K562 (cell line): ENCODE data around the gene SPON1. TPM values are rescaled to one million over a fixed set of nuclear protein-coding genes. Genes with fewer than 3 reads are reported as not detected.

Experiments used
- ATAC-seq: fragments of 200-7000 bp; cut with Tn5 transposase; 3 replicates; pipeline ENCODE4 v1.9.1; 2020; ENCODE audit warnings: moderate library complexity
- BruUV-seq: library from RNA; stranded (reverse); fragments of 400-500 nt; replicated peaks from 2 replicates; lab custom pipeline; 2021; lab: Mats Ljungman, UMichigan
- CTCF ChIA-PET: fragments of 300-600 bp; formaldehyde crosslinking; extraction: SDS; loops from one replicate; lab custom pipeline; 2021; ENCODE audit warnings: low intra/inter-chr PET ratio; lab: Yijun Ruan, JAX
- POLR2A ChIA-PET: fragments of 300-600, 350-650 bp; sonication (Branson Sonifier 250); formaldehyde crosslinking; extraction: SDS; loops from one replicate; lab custom pipeline; 2021; ENCODE audit warnings: antibody characterized with exemption, inconsistent platforms; lab: Yijun Ruan, JAX
- DNase-seq, 4 experiments: peaks; one replicate each; pipeline versions ENCODE4 v3.0.0 to v3.0.0-alpha.2; 2011 to 2018; ENCODE audit warnings: low spot score in 3 of 4, mixed read lengths in 3 of 4; ENCODE audit errors: extremely low read depth in 1 of 4
- FAIRE-seq: peaks from 2 replicates; lab custom pipeline; 2011; peaks lifted over from hg19 to GRCh38; lab: Jason Lieb, UNC
- H2AFZ ChIP-seq: 2 replicates; pipeline ENCODE4 v1.6.0; 2011; ENCODE audit warnings: low read depth, low read length, control low read depth, inconsistent platforms
- H3K27ac ChIP-seq: fragments of 200-600 bp; 3 replicates; pipeline ENCODE4 v1.8.0; 2011; ENCODE audit warnings: low read depth, mild to moderate bottlenecking, control low read depth, inconsistent platforms, low read length, moderate library complexity, mixed read lengths; ENCODE audit errors: extremely low read depth
- H3K27me3 ChIP-seq, 2 experiments: fragments of 300-600 bp in 1 of 2; 2 replicates in 1 of 2; 3 replicates in 1 of 2; pipeline versions ENCODE4 v1.6.0 to v1.8.0; 2011; ENCODE audit warnings: inconsistent platforms in 2 of 2, low read length in 2 of 2, mild to moderate bottlenecking in 1 of 2, mixed read lengths in 1 of 2, moderate library complexity in 1 of 2; ENCODE audit not compliant: control insufficient read depth in 2 of 2, insufficient read depth in 2 of 2
- H3K36me3 ChIP-seq: fragments of 300-600 bp; 3 replicates; pipeline ENCODE4 v1.8.0; 2011; ENCODE audit warnings: mild to moderate bottlenecking, low read length, inconsistent platforms; ENCODE audit not compliant: control insufficient read depth, insufficient read depth
- H3K4me1 ChIP-seq, 2 experiments: fragments of 200-600 bp in 1 of 2; replicated peaks in 1 of 2; 2 replicates in 1 of 2; 3 replicates in 1 of 2; pipeline versions ENCODE4 v1.5.1 to v1.8.0; 2011; ENCODE audit warnings: inconsistent platforms in 2 of 2, low read length in 2 of 2, mild to moderate bottlenecking in 1 of 2, mixed read lengths in 1 of 2, moderate library complexity in 1 of 2; ENCODE audit not compliant: control insufficient read depth in 2 of 2, insufficient read depth in 2 of 2
- H3K4me2 ChIP-seq: 2 replicates; pipeline ENCODE4 v1.6.1; 2011; ENCODE audit warnings: low read length, control low read depth, inconsistent platforms, mixed read lengths; ENCODE audit not compliant: insufficient read depth
- H3K4me3 ChIP-seq: fragments of 200-600 bp; sonication (generic), shearing (Covaris generic); 2 replicates; pipeline ENCODE4 v1.5.1; 2016; ENCODE audit warnings: control low read depth, inconsistent platforms
- H3K79me2 ChIP-seq: fragments of 200-600 bp; 3 replicates; pipeline ENCODE4 v1.8.0; 2011; ENCODE audit warnings: low read length, inconsistent platforms; ENCODE audit not compliant: control insufficient read depth, insufficient read depth
- H3K9ac ChIP-seq, 2 experiments: 2 replicates each; pipeline versions ENCODE4 v1.6.0 to v1.6.1; 2011; ENCODE audit warnings: low read depth in 2 of 2, low read length in 2 of 2, control low read depth in 1 of 2, inconsistent platforms in 1 of 2, mild to moderate bottlenecking in 1 of 2, mixed read lengths in 1 of 2; ENCODE audit not compliant: insufficient read depth in 1 of 2
- H3K9me1 ChIP-seq: one replicate; pipeline ENCODE4 v1.6.0; 2011; ENCODE audit warnings: inconsistent platforms, mild to moderate bottlenecking, low read length, moderate library complexity; ENCODE audit not compliant: control insufficient read depth, insufficient read depth
- H3K9me3 ChIP-seq: replicated peaks from 2 replicates; pipeline ENCODE4 v1.5.1; 2011; ENCODE audit warnings: low read depth, low read length, inconsistent platforms; ENCODE audit not compliant: control insufficient read depth, insufficient read depth
- H4K20me1 ChIP-seq: replicated peaks from 2 replicates; pipeline ENCODE4 v1.6.1; 2011; ENCODE audit warnings: low read length, inconsistent platforms, mixed read lengths; ENCODE audit not compliant: control insufficient read depth, insufficient read depth
- EP300 ChIP-seq: IDR thresholded peaks from 2 replicates; pipeline ENCODE4 v1.6.1; 2012; ENCODE audit warnings: low read length, improper control_type of control experiment
- MAX ChIP-seq: sonication (generic); formaldehyde crosslinking; IDR thresholded peaks from 2 replicates; pipeline ENCODE4 v1.9.0; 2022; ENCODE audit warnings: mild to moderate bottlenecking, missing genetic modification reagents
- RHOXF2B ChIP-seq: fragments of 250-450 bp; sonication (Bioruptor Pico); conservative IDR thresholded peaks from 2 replicates; pipeline ENCODE4 v1.5.1; 2021
- ZNF785 ChIP-seq: fragments of 250-450 bp; sonication (Bioruptor Pico); IDR thresholded peaks from 2 replicates; pipeline ENCODE4 v1.4.0; 2020; ENCODE audit warnings: mild to moderate bottlenecking
- WGBS: fragments of 100-300 bp; shearing (Covaris generic); methylation state at CpG from one replicate; pipeline ENCODE4 v1.1.6; 2016; ENCODE audit warnings: low coverage, mixed read lengths; ENCODE audit not compliant: insufficient coverage; ENCODE audit errors: missing lambda C conversion rate; 5-methylcytosine and 5-hydroxymethylcytosine counted together
- in situ Hi-C: fragments of 300-500 bp; cut with MboI; formaldehyde crosslinking; loops from 4 replicates; pipeline ENCODE4 v1.15.0; 2018; ENCODE audit warnings: inconsistent platforms, mixed read lengths
- intact Hi-C: fragments of 100-400 bp; cut with micrococcal nuclease; formaldehyde crosslinking; loops from 2 replicates; pipeline ENCODE4 v1.14.2; 2022
- polyA plus RNA-seq, 8 experiments: library from polyadenylated mRNA; depleted of rRNA in 4 of 8; stranded (reverse) in 5 of 8; unstranded in 3 of 8; fragments of >200 nt; fragmentation: Nextera tagmentation in 2 of 8; fragmentation: Illumina TruSeq in 1 of 8; extraction: Ambion mirVana in 2 of 8; extraction: Trizol in 1 of 8; gene quantifications; 2 replicates each; pipeline versions ENCODE4 v1.2.1 to v1.2.3, GENCODE V29; 2011 to 2014; ENCODE audit warnings: inconsistent platforms in 1 of 8, missing spikeins in 1 of 8
- total RNA-seq, 7 experiments: library from RNA; depleted of rRNA in 6 of 7; stranded (reverse); fragments of >200 nt in 6 of 7; fragmentation: Illumina TruSeq in 2 of 7; extraction: Trizol in 2 of 7; gene quantifications; 2 replicates each; pipeline versions ENCODE4 v1.2.1 to v1.2.3, GENCODE V29; 2011 to 2021; ENCODE audit warnings: low replicate concordance in 1 of 7
- TF ChIP-seq, protein P1 (sequence below): sonication (generic); formaldehyde crosslinking; IDR thresholded peaks from 2 replicates; pipeline ENCODE4 v1.8.0; 2022; ENCODE audit warnings: mild to moderate bottlenecking, missing genetic modification reagents

Gene SPON1
- total and polyA plus RNA-seq, 9 of the 15 experiments (the other 6 are each of a cell fraction or from before 2014, with no cell fraction given), result 0.04 to 0.06 TPM; not detected in 7

DNA sequence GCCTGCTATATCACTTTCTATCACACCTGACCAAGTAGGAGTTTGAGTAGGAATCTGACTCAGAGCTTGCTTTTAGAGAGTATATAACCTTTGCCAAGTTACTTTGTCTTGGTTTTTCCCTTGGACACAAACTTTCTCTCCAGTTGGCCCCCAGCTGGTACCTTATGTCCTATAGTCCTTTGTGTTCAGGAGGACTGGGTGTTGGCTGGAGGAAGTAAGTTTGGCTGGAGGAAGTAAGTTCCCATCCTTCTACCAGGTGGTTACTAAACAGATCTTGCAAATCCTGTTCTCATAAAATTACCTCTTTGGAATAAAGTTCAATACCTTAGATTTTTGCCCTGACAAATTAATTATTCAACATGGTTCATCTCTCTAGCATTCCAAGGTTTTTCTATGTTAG lies 37.2 kb downstream of the SPON1 start:
- no TSS peak for BruUV-seq
- CTCF ChIA-PET, result no interaction called here
- FAIRE-seq, result no peak

DNA sequence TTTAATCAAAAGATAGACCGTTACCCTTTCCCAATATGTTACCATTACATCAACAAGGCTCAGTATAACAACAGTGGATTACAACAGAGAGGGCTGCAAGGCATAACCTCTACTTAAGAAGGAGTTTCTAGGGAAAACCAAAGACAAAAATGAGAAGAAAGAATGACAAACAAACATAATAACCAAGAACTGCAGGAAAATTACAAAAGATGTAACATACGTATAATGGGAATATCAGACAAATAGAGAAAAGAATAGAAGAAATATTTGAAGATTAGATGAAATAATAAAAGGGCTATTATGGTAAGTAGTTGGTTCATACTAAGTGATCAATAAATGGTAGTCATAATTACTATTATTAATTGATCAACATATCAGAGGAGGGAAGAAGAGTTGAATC lies 39.1 kb downstream of the SPON1 start:
- no peak for DNase-seq
- ChIA-PET POLR2A (no interaction called here), CTCF (no interaction called here)
- H4K20me1 ChIP-seq, result no peaks in the 10 kb centered on the region
- H3K36me3 ChIP-seq, result no peaks in the 10 kb centered on the region
- no peaks in the 10 kb centered on the region for H3K9me1 ChIP-seq
- FAIRE-seq, result no peak
- no peak overlapping the region for H3K9ac ChIP-seq
- no peaks in the 10 kb centered on the region for H3K27me3 ChIP-seq
- no peak overlapping the region for H3K4me3 ChIP-seq
- TF ChIP-seq EP300, result no peak
- H3K9me3 ChIP-seq, result no peaks in the 10 kb centered on the region
- no peak overlapping the region for H2AFZ ChIP-seq
- no peaks in the 10 kb centered on the region for H3K4me1 ChIP-seq
- BruUV-seq, result no TSS peak
- no peak for ATAC-seq
- intact Hi-C loops, result no loop called here
- no peak overlapping the region for H3K27ac ChIP-seq
- H3K79me2 ChIP-seq, result no peaks in the 10 kb centered on the region
- WGBS, result 6% methylated on average over 2 of the region's 2 CpGs
- H3K4me2 ChIP-seq, result no peak overlapping the region
- in situ Hi-C loops, result no loop called here

More for the DNA sequence above, 37.2 kb downstream of the SPON1 start:
- no peaks in the 10 kb centered on the region for H3K27me3 ChIP-seq
- no peak overlapping the region for H2AFZ ChIP-seq
- in situ Hi-C loops, result no loop called here
- no peak overlapping the region for H3K27ac ChIP-seq
- no peaks in the 10 kb centered on the region for H3K4me1 ChIP-seq
- intact Hi-C loops, result no loop called here
- no peak for ATAC-seq
- TF ChIP-seq, protein P1, sequence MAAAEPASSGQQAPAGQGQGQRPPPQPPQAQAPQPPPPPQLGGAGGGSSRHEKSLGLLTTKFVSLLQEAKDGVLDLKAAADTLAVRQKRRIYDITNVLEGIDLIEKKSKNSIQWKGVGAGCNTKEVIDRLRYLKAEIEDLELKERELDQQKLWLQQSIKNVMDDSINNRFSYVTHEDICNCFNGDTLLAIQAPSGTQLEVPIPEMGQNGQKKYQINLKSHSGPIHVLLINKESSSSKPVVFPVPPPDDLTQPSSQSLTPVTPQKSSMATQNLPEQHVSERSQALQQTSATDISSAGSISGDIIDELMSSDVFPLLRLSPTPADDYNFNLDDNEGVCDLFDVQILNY, result no peak
- no peak for TF ChIP-seq MAX (CRISPR knock-in tag)
- no peak for TF ChIP-seq RHOXF2B (CRISPR knock-in tag)
- no peak for TF ChIP-seq ZNF785 (CRISPR knock-in tag)
- H3K9ac ChIP-seq, result no peak overlapping the region
- no peak overlapping the region for H3K4me3 ChIP-seq
- H3K36me3 ChIP-seq, result no peaks in the 10 kb centered on the region
- POLR2A ChIA-PET, result interaction anchor here (0.8 to 1.5 kb wide), 2 partner anchors 11 to 20 kb away, joined by 3 read pairs; no protein-coding TSS in a partner anchor
- H3K79me2 ChIP-seq, result no peaks in the 10 kb centered on the region
- no peak for DNase-seq
- no peaks in the 10 kb centered on the region for H3K9me3 ChIP-seq
- no peaks in the 10 kb centered on the region for H3K9me1 ChIP-seq
- H4K20me1 ChIP-seq, result no peaks in the 10 kb centered on the region
- no peak overlapping the region for H3K4me2 ChIP-seq
